ENCODE results near the gene AKR1C1. TPM values are rescaled to one million over a fixed set of nuclear protein-coding genes. Genes with fewer than 3 reads are reported as not detected.
"Not testable (repeated sequence)": the region's sequence is repeated elsewhere in the genome, so short reads cannot be mapped to it uniquely, and the experiment has no call there.

Gene AKR1C1
- polyA plus RNA-seq, 1 donor: 7.2 TPM

DNA sequence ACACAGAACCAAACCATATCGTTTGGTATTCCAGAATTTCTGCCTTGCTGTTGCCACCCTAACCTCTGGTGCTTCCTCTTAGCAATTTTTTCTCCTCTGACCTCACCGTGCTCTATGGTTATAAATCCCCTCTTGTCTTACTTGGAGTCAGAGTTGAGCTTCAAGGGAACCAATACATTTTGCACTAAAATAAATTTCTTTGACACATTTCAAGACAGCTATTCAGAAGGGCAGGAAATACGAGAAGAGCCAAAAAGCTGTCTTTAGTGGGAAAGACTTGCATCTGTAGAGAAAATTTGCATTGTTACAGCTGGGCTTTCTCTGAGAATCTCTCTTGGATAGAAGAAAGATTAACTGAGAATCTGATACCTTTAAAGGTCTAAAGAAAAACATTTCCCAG is 54.9 kb downstream of the AKR1C1 start:
- DNase-seq (ENCODE audit: low read depth): no peak

DNA sequence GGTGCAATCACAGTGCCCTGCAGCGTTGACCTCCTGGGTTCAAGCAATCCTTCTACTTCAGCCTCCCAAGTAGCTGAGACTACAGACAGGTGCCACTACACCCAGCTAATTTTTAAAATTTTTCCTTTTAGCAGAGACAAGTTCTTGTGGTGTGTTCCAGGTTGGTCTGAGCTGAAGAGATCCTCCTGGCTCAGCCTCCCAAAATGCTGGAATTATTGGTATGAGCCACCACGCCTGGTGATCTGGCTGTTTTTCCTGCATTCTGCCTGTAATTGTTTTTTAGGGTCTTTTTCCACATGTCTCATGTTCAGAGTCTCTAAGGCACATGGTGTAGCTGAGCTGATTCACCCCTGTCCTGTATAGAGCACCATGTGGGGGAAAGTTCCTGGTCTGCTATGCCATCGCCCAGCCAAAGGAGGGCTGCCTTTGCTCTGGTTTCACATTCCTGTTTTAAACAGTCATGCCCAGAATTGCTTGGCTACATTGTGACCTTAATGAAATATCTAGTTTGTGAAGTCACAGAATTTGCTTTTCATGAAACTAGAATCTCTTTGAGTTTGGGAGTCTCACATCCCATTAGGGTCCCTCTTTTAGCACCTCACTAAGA is 55.6 kb downstream of the AKR1C1 start:
- DNase-seq (ENCODE audit: low read depth): not testable (repeated sequence)

DNA sequence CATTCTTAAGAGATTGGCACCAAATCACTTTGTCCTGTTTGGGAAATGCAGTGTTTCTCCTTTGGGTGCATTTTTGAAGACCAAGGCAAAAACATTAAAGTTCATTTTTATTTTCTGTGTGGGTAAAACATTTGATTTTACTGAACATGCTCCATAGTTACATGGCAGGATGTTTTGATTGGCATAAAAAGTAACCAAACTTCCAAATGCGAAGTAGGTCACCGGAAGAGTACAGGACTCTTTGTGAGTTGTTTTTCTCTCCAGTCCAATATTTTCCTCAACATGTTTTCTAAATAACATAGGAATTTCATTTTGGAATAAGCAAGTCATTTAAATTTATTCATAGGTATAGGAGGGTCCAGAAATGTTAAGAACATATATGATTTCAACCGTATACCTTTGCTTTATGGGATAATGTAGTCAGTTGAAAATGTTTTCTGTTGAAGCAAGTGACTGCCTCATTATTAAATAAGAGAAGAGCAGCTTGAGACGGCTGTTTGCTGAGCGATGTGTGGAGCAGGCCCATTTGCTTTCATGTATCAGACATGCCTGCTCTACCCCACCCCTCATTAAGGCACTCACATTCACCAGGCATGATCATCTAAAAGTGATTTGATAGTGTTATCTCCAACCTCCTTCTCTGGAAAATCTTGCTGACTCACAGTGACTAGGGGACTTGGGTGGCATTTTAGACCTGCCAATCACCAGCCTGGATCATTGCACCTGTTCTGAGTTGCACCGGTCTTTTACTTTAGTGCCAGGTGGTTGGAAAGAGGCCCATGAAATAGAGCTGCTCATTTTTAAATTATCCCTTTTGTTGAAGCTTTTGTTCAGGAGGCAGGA is 56.8 kb downstream of the AKR1C1 start:
- DNase-seq (ENCODE audit: low read depth): not testable (repeated sequence)

DNA sequence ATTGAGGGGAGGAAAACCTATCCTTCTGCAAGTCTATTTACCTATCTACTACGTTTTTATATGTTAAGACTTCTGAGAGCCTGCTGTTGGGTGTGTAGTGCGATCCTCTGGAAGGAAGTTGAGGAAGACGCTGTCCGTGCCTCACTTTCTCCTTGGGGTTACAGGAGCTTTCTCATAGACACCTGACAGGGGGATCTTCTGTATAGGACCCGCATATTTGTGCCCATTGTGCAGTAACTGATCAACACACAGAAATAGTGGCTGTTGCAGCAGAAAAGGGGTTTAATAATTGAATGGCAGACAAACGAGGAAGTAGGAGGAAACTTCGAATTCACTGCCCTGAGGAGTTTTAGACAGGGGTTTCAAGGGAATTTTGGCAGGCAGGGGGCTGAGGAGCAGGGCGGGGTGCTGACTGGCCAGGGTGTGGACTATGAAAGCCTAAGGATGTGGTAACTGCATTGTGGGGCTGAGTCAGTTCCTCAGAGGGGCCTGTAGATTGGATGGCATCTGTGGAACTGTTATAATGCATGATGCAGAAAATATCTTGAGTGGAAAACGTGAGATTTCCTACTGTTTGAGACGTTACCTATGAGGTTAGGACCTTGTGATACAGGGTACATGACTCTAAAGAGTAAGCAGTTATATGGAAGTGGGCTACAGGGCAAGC is 58.5 kb downstream of the AKR1C1 start:
- not testable (repeated sequence) for DNase-seq (ENCODE audit: low read depth)

DNA sequence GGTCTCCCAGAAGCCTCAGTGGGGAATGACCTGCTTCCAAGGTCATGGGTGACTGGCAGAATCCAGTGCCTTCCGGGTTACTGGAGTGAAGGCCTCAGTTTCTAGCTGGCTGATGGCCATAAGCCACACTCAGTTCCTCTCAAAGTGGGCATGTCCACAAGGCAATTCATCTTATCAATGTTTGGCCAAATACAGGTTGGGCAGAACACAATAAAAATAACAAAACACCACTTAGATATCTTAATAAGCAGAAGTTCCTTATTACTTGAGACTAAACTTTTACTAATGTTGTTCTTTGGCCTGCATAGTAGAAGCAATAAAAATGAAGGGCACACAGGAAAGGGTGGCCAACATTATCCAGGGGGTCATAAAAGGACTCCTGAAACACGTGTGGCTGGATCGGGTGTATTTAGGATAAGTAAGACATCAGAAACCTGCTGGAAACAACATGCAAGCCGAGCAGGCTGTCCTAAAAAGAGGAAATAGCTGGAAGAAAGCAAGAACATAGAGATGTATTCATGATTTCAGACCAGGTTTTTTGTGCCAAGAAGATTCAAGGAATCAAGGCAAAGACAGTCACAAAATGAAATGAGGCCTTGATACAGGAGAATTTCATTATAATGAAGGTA is 60.1 kb downstream of the AKR1C1 start:
- DNase-seq (ENCODE audit: low read depth): no peak

DNA sequence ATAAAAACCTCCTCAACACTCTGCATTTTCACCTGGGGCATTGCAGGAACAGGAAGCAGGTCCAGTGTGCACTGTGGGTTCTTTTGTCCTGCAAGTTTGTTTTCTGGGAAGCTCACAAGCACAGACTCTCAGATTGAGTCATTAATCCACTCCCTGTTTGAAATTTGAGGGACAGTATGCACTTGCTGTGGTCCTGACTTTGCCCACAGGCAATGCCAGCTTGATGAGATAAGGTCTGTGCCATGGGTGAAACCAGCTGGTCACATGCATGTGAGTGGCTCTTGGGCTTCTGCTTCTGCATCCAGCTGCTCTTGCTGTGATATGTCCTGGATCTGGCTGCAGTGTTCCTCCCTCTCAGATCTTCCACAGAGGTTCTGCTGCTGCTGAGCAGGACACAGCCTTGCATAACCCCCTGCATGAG is 62.3 kb downstream of the AKR1C1 start:
- DNase-seq (ENCODE audit: low read depth): not testable (repeated sequence)

DNA sequence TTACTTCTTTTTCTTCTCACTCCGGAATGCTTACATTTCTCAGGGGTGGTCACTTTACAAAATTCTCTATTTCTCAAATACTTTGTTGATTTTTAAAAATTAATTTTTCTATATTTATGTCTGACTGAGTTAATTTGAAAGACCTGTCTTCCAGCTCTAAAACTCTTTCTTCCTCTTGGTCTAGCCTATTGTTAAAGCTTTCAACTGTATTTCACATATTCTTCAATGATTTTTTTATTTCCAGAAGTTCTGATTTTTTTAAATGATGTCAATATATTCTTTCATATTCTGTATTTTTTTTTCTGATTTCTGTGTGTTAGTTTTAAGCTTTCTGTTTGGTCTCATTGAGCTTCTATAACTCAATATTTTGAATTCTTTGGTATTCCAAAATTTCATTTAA is 67.8 kb downstream of the AKR1C1 start:
- DNase-seq (ENCODE audit: low read depth): no peak

DNA sequence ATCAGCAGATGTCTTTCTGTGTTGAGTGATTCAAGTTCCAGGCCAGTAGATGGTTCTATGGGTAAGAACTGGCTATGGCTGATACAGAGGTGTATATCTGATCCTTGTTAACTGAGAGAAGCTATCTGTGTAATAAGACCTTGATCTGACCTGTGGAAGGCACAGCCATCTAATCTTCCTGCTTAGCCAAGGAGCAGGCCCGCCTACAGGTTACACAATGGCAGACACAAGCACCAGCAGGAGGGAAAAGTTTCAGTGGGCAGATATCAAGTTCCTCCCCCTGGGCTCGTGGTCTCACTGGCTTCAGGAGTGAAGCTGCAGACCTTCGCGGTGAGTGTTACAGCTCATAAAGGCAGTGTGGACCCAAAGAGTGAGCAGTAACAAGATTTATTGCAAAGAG is 68.4 kb downstream of the AKR1C1 start:
- DNase-seq (ENCODE audit: low read depth): not testable (repeated sequence)

DNA sequence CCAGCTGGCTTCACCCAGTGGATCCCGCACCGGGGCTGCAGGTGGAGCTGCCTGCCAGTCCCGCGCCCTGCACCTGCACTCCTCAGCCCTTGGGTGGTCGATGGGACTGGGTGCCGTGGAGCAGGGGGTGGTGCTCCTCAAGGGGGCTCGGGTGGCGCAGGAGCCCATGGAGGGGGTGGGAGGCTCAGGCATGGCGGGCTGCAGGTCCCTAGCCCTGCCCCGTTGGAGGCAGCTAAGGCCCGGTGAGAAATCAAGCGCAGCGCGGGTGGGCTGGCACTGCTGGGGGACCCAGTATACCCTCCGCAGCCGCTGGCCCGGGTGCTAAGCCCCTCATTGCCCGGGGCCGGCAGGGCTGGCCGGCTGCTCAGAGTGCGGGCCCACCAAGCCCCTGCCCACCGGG is 69.2 kb downstream of the AKR1C1 start:
- DNase-seq (ENCODE audit: low read depth): not testable (repeated sequence)

Other genes with a start within 250 kb of the AKR1C1 start
- 3.3 TPM for gene AKR1E2, start 137.2 kb upstream of the AKR1C1 start, polyA plus RNA-seq (ENCODE audit: insufficient read length)
- gene AKR1C2, start 40.4 kb downstream of the AKR1C1 start, polyA plus RNA-seq (ENCODE audit: insufficient read length): 10.3 TPM
- gene AKR1C3, start 131.0 kb downstream of the AKR1C1 start, polyA plus RNA-seq (ENCODE audit: insufficient read length): 0.94 TPM
- not detected for gene AKR1C8, start 221.7 kb downstream of the AKR1C1 start, polyA plus RNA-seq (ENCODE audit: insufficient read length)
- not detected for gene AKR1C4, start 233.4 kb downstream of the AKR1C1 start, polyA plus RNA-seq (ENCODE audit: insufficient read length)